ENCODE measurements around the gene TMLHE.
"Not testable (repeated sequence)": the region's sequence is repeated elsewhere in the genome, so short reads cannot be mapped to it uniquely, and the experiment has no call there.

TMLHE gene

GRCh38 chrX:155495134-155495533, 117.6 kb downstream of the TMLHE start:
- DNase-seq (ENCODE audit: low spot score): not testable (repeated sequence)

GRCh38 chrX:155491421-155491820, 121.3 kb downstream of the TMLHE start:
- not testable (repeated sequence) for DNase-seq (ENCODE audit: low spot score)

- DNase-seq (ENCODE audit: low spot score): not testable (repeated sequence)
Observed at GRCh38 chrX:155477136-155477535, 135.6 kb downstream of the TMLHE start.

GRCh38 chrX:155466269-155466938, 146.3 kb downstream of the TMLHE start:
- not testable (repeated sequence) for DNase-seq (ENCODE audit: low spot score)

GRCh38 chrX:155460501-155460900, 152.3 kb downstream of the TMLHE start:
- not testable (repeated sequence) for DNase-seq (ENCODE audit: low spot score)

- DNase-seq (ENCODE audit: low spot score): not testable (repeated sequence)
Observed at GRCh38 chrX:155458471-155458870, 154.3 kb downstream of the TMLHE start, which contains the start of gene F8A3. F8A3 (minus strand) TSS chrX:155458620; CDS start chrX:155458600, 20 bp downstream.

- not testable (repeated sequence) for DNase-seq (ENCODE audit: low spot score)
Observed at GRCh38 chrX:155457761-155458447, 154.8 kb downstream of the TMLHE start.

GRCh38 chrX:155441097-155441496, 171.7 kb downstream of the TMLHE start:
- DNase-seq (ENCODE audit: low spot score): no peak
